Smooth muscle cell (in vitro differentiated cells): ENCODE results near the gene CTAGE9. TPM values are rescaled to one million over a fixed set of nuclear protein-coding genes. Genes with fewer than 3 reads are reported as not detected.

ENCODE experiments used
- DNase-seq: peaks from one replicate; lab custom pipeline; 2025; ENCODE audit not compliant: unreplicated experiment; lab: John Stamatoyannopoulos, UW
- H2AFZ ChIP-seq: fragments of 200-600 bp; sonication (generic); 2 replicates; pipeline ENCODE4 v1.6.0; 2016; ENCODE audit warnings: antibody characterized with exemption, low read depth, mild to moderate bottlenecking
- H3F3A ChIP-seq: fragments of 200-600 bp; sonication (generic); 2 replicates; pipeline ENCODE4 v1.6.0; 2017; ENCODE audit warnings: antibody characterized with exemption, low read depth
- H3K27ac ChIP-seq: fragments of 200-600 bp; sonication (generic); 2 replicates; pipeline ENCODE4 v1.5.1; 2016; ENCODE audit warnings: low read depth, mild to moderate bottlenecking
- H3K27me3 ChIP-seq: fragments of 200-600 bp; sonication (generic); 2 replicates; pipeline ENCODE4 v1.6.1; 2016; ENCODE audit warnings: low read depth, mild to moderate bottlenecking
- H3K36me3 ChIP-seq: fragments of 200-600 bp; sonication (generic); 2 replicates; pipeline ENCODE4 v1.5.1; 2016; ENCODE audit warnings: low read depth
- H3K4me1 ChIP-seq: fragments of 200-600 bp; sonication (generic); 2 replicates; pipeline ENCODE4 v1.5.1; 2016; ENCODE audit warnings: low read depth
- H3K4me2 ChIP-seq: fragments of 200-600 bp; sonication (generic); 2 replicates; pipeline ENCODE4 v1.6.0; 2016; ENCODE audit warnings: mild to moderate bottlenecking
- H3K4me3 ChIP-seq: fragments of 200-600 bp; sonication (generic); 2 replicates; pipeline ENCODE4 v1.5.1; 2016; ENCODE audit warnings: mild to moderate bottlenecking
- H3K79me2 ChIP-seq: fragments of 200-600 bp; sonication (generic); 2 replicates; pipeline ENCODE4 v1.6.0; 2016; ENCODE audit warnings: low read depth, mild to moderate bottlenecking
- H3K9ac ChIP-seq: fragments of 200-600 bp; sonication (generic); 2 replicates; pipeline ENCODE4 v1.6.0; 2016; ENCODE audit warnings: low read depth
- H3K9me3 ChIP-seq: fragments of 200-600 bp; sonication (generic); replicated peaks from 2 replicates; pipeline ENCODE4 v1.5.1; 2016; ENCODE audit warnings: low read depth
- H4K20me1 ChIP-seq: fragments of 200-600 bp; sonication (generic); 2 replicates; pipeline ENCODE4 v1.6.0; 2016; ENCODE audit warnings: low read depth
- CTCF ChIP-seq: fragments of 200-600 bp; sonication (generic); IDR thresholded peaks from 2 replicates; pipeline ENCODE4 v1.5.1; 2017; ENCODE audit warnings: borderline replicate concordance, mild to moderate bottlenecking, antibody characterized with exemption; ENCODE audit not compliant: insufficient read depth, poor library complexity, severe bottlenecking
- WGBS: methylation state at CpG from one replicate; pipeline ENCODE4 v1.1.7; 2016; ENCODE audit warnings: low lambda C conversion rate; 5-methylcytosine and 5-hydroxymethylcytosine counted together
- polyA plus RNA-seq: library from polyadenylated mRNA; unstranded; fragments of >200 nt; fragmentation: Nextera tagmentation; extraction: Ambion mirVana; gene quantifications from 2 replicates; pipeline ENCODE4 v1.2.1, GENCODE V29; 2016
- total RNA-seq: library from RNA; depleted of rRNA; stranded (reverse); fragments of >200 nt; gene quantifications from 2 replicates; pipeline ENCODE4 v1.2.3, GENCODE V29; 2014

CTAGE9 gene
- total and polyA plus RNA-seq, 2 experiments from 2014 or later: not detected

GRCh38 chr6:131736003-131736596 is 25.3 kb upstream of the CTAGE9 start:
- H3K4me1 ChIP-seq: peaks cover 7% of the 10 kb centered on the region
- no peaks in the 10 kb centered on the region for H3K9me3 ChIP-seq
- H3K79me2 ChIP-seq: no peaks in the 10 kb centered on the region
- H3K27me3 ChIP-seq: no peaks in the 10 kb centered on the region
- H3K4me2 ChIP-seq: peak overlapping the region; percentile 70
- no peak overlapping the region for H3K4me3 ChIP-seq
- 59% methylated on average over 9 of the region's 9 CpGs for WGBS
- no peaks in the 10 kb centered on the region for H4K20me1 ChIP-seq
- H2AFZ ChIP-seq: peak overlapping the region; percentile 51
- DNase-seq: no peak
- no peak for TF ChIP-seq CTCF
- H3K9ac ChIP-seq: no peak overlapping the region
- H3K36me3 ChIP-seq: no peaks in the 10 kb centered on the region
- H3F3A ChIP-seq: no peaks in the 10 kb centered on the region
- peak overlapping the region; percentile 92 for H3K27ac ChIP-seq

- Histone ChIP-seq H3K27me3 (no peaks in the 10 kb centered on the region), H3K36me3 (no peaks in the 10 kb centered on the region), H4K20me1 (no peaks in the 10 kb centered on the region), H3K4me2 (peak overlapping the region; percentile 63), H3K79me2 (no peaks in the 10 kb centered on the region), H3K9me3 (no peaks in the 10 kb centered on the region), H3K27ac (peak overlapping the region; percentile 92), H2AFZ (no peak overlapping the region), H3K4me3 (no peak overlapping the region), H3F3A (peaks cover 3% of the 10 kb centered on the region), H3K9ac (peak overlapping the region; percentile 51), H3K4me1 (peaks cover 14% of the 10 kb centered on the region)
- no peak for DNase-seq
- WGBS: 36% methylated on average over 9 of the region's 9 CpGs
- no peak for TF ChIP-seq CTCF
These were observed 22.7 kb upstream of the CTAGE9 start for GRCh38 chr6:131733376-131734016.

- no peak for TF ChIP-seq CTCF
- Histone ChIP-seq H3K9ac (no peak overlapping the region), H3K4me2 (no peak overlapping the region), H3K9me3 (no peaks in the 10 kb centered on the region), H3K4me1 (peaks cover 7% of the 10 kb centered on the region), H3K4me3 (no peak overlapping the region), H3K27me3 (no peaks in the 10 kb centered on the region), H3K79me2 (no peaks in the 10 kb centered on the region), H4K20me1 (no peaks in the 10 kb centered on the region), H2AFZ (no peak overlapping the region), H3K36me3 (no peaks in the 10 kb centered on the region), H3F3A (peaks cover 7% of the 10 kb centered on the region), H3K27ac (peak overlapping the region; percentile 91)
- no peak for DNase-seq
These were observed 20.4 kb upstream of the CTAGE9 start for GRCh38 chr6:131731224-131731623.

- DNase-seq: no peak
- Histone ChIP-seq H3K27me3 (no peaks in the 10 kb centered on the region), H3K79me2 (no peaks in the 10 kb centered on the region), H3K27ac (peak overlapping the region; percentile 91), H3K36me3 (no peaks in the 10 kb centered on the region), H3K9ac (no peak overlapping the region), H3K4me2 (peak overlapping the region; percentile 24), H3K9me3 (no peaks in the 10 kb centered on the region), H3F3A (peaks cover 7% of the 10 kb centered on the region), H4K20me1 (no peaks in the 10 kb centered on the region), H3K4me3 (no peak overlapping the region), H3K4me1 (peaks cover 7% of the 10 kb centered on the region), H2AFZ (no peak overlapping the region)
- WGBS: 97% methylated on average over 5 of the region's 5 CpGs
- no peak for TF ChIP-seq CTCF
These were observed 19.4 kb upstream of the CTAGE9 start for GRCh38 chr6:131730264-131730663.
